Measurements from ENCODE around the gene PGAM1.

- TF ChIP-seq, protein P1, sequence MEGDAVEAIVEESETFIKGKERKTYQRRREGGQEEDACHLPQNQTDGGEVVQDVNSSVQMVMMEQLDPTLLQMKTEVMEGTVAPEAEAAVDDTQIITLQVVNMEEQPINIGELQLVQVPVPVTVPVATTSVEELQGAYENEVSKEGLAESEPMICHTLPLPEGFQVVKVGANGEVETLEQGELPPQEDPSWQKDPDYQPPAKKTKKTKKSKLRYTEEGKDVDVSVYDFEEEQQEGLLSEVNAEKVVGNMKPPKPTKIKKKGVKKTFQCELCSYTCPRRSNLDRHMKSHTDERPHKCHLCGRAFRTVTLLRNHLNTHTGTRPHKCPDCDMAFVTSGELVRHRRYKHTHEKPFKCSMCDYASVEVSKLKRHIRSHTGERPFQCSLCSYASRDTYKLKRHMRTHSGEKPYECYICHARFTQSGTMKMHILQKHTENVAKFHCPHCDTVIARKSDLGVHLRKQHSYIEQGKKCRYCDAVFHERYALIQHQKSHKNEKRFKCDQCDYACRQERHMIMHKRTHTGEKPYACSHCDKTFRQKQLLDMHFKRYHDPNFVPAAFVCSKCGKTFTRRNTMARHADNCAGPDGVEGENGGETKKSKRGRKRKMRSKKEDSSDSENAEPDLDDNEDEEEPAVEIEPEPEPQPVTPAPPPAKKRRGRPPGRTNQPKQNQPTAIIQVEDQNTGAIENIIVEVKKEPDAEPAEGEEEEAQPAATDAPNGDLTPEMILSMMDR (IDR thresholded peaks at IDR 0.05) = no peak
- TF ChIP-seq EP300 (IDR thresholded peaks at IDR 0.05) (no peak), POLR2AphosphoS5 (IDR thresholded peaks at IDR 0.05) (no peak)
These were observed 8.1 kb downstream of the PGAM1 start for GRCh38 chr10:97434055-97434454.

Measured in stomach (tissue), 4 donors.